HEK293 (cell line): ENCODE results near the gene IPCEF1.

Experiments
- CTCF ChIA-PET: fragments of 350-600 bp; formaldehyde crosslinking; extraction: SDS; loops from one replicate; lab custom pipeline; 2021; ENCODE audit warnings: antibody characterized with exemption; lab: Yijun Ruan, JAX
- POLR2A ChIA-PET: fragments of 300-600 bp; formaldehyde crosslinking; extraction: SDS; loops from one replicate; lab custom pipeline; 2020; ENCODE audit warnings: antibody characterized with exemption, inconsistent platforms; lab: Yijun Ruan, JAX
- H3K27ac ChIP-seq: fragments of 200-500 bp; sonication (Bioruptor generic); 2 replicates; pipeline ENCODE4 v1.5.1; 2014; ENCODE audit warnings: low read depth, low read length, control low read depth, inconsistent platforms; ENCODE audit errors: extremely low read depth
- H3K36me3 ChIP-seq, 2 experiments: fragments of 200-500 bp in 1 of 2; sonication (Bioruptor generic) in 1 of 2; 1 replicate in 1 of 2; 2 replicates in 1 of 2; pipeline ENCODE4 v1.5.1; 2014 to 2017; ENCODE audit warnings: inconsistent platforms in 2 of 2, low read length in 2 of 2; ENCODE audit not compliant: control insufficient read depth in 2 of 2, insufficient read depth in 1 of 2
- H3K4me1 ChIP-seq: fragments of 200-500 bp; sonication (Bioruptor generic); 2 replicates; pipeline ENCODE4 v1.5.1; 2014; ENCODE audit warnings: mild to moderate bottlenecking, low read length, inconsistent platforms; ENCODE audit not compliant: control insufficient read depth, insufficient read depth
- H3K4me3 ChIP-seq: 2 replicates; pipeline ENCODE4 v1.5.1; 2011; ENCODE audit warnings: low read depth, mild to moderate bottlenecking, control low read depth, low read length, moderate library complexity
- H3K9me3 ChIP-seq: fragments of 200-500 bp; sonication (Bioruptor generic); 2 replicates; pipeline ENCODE4 v1.5.1; 2014; ENCODE audit warnings: low read depth, low read length, inconsistent platforms; ENCODE audit not compliant: control insufficient read depth, insufficient read depth
- BCL11B ChIP-seq: fragments of 450-650 bp; formaldehyde crosslinking; IDR thresholded peaks from 2 replicates; pipeline ENCODE4 v1.5.1; 2016; ENCODE audit warnings: low read depth, missing biosample characterization, missing genetic modification characterization
- BCL6B ChIP-seq: fragments of 450-650 bp; formaldehyde crosslinking; IDR thresholded peaks from 2 replicates; pipeline ENCODE4 v1.5.1; 2017; ENCODE audit warnings: missing biosample characterization, missing genetic modification characterization
- GLI2 ChIP-seq: fragments of 450-650 bp; formaldehyde crosslinking; IDR thresholded peaks from 2 replicates; pipeline ENCODE4; 2017; ENCODE audit warnings: missing biosample characterization, missing genetic modification characterization, low read depth, borderline replicate concordance
- KLF7 ChIP-seq: fragments of 450-650 bp; formaldehyde crosslinking; IDR thresholded peaks from 2 replicates; pipeline ENCODE4 v1.5.1; 2016; ENCODE audit warnings: missing biosample characterization, missing genetic modification characterization, borderline replicate concordance
- MYNN ChIP-seq: fragments of 450-650 bp; formaldehyde crosslinking; IDR thresholded peaks from 2 replicates; pipeline ENCODE4 v1.5.1; 2016; ENCODE audit warnings: missing biosample characterization, missing genetic modification characterization, borderline replicate concordance
- PRDM1 ChIP-seq: fragments of 450-650 bp; formaldehyde crosslinking; IDR thresholded peaks from 2 replicates; pipeline ENCODE4; 2016; ENCODE audit warnings: missing biosample characterization, missing genetic modification characterization
- REPIN1 ChIP-seq: fragments of 450-650 bp; formaldehyde crosslinking; IDR thresholded peaks from 2 replicates; pipeline ENCODE4 v1.5.1; 2017; ENCODE audit warnings: missing biosample characterization, missing genetic modification characterization, low read depth
- SETDB1 ChIP-seq: IDR thresholded peaks from one replicate; pipeline ENCODE4 v1.6.1; 2017; ENCODE audit warnings: mild to moderate bottlenecking, low read length, moderate library complexity, mixed read lengths; ENCODE audit not compliant: insufficient read length
- WT1 ChIP-seq: fragments of 450-650 bp; formaldehyde crosslinking; IDR thresholded peaks from 2 replicates; pipeline ENCODE4 v1.5.1; 2016; ENCODE audit warnings: missing biosample characterization, missing genetic modification characterization
- YY2 ChIP-seq: fragments of 450-650 bp; formaldehyde crosslinking; IDR thresholded peaks from 2 replicates; pipeline ENCODE4 v1.5.1; 2016; ENCODE audit warnings: missing biosample characterization, missing genetic modification characterization
- ZBTB17 ChIP-seq: fragments of 450-650 bp; formaldehyde crosslinking; IDR thresholded peaks from 2 replicates; pipeline ENCODE4 v1.5.1; 2016; ENCODE audit warnings: missing biosample characterization, missing genetic modification characterization
- ZBTB8A ChIP-seq: fragments of 450-650 bp; formaldehyde crosslinking; IDR thresholded peaks from 2 replicates; pipeline ENCODE4 v1.5.1; 2016; ENCODE audit warnings: missing biosample characterization, missing genetic modification characterization
- ZEB2 ChIP-seq: fragments of 450-650 bp; formaldehyde crosslinking; IDR thresholded peaks from 2 replicates; pipeline ENCODE4 v1.5.1; 2016; ENCODE audit warnings: missing biosample characterization, missing genetic modification characterization
- ZNF112 ChIP-seq: fragments of 450-650 bp; formaldehyde crosslinking; IDR thresholded peaks from 2 replicates; pipeline ENCODE4 v1.5.0; 2017; ENCODE audit warnings: missing biosample characterization, missing genetic modification characterization
- ZNF133 ChIP-seq: fragments of 450-650 bp; formaldehyde crosslinking; IDR thresholded peaks from 2 replicates; pipeline ENCODE4 v1.5.1; 2016; ENCODE audit warnings: missing biosample characterization, missing genetic modification characterization
- ZNF140 ChIP-seq: fragments of 450-650 bp; formaldehyde crosslinking; IDR thresholded peaks from 2 replicates; pipeline ENCODE4 v1.5.1; 2016; ENCODE audit warnings: missing biosample characterization, missing genetic modification characterization
- ZNF2 ChIP-seq: fragments of 450-650 bp; formaldehyde crosslinking; IDR thresholded peaks from 2 replicates; pipeline ENCODE4 v1.5.1; 2016; ENCODE audit warnings: missing biosample characterization, missing genetic modification characterization
- ZNF223 ChIP-seq: fragments of 450-650 bp; formaldehyde crosslinking; IDR thresholded peaks from 2 replicates; pipeline ENCODE4 v1.5.1; 2016; ENCODE audit warnings: missing biosample characterization, missing genetic modification characterization
- ZNF23 ChIP-seq: fragments of 450-650 bp; formaldehyde crosslinking; IDR thresholded peaks from 2 replicates; pipeline ENCODE4 v1.5.1; 2016; ENCODE audit warnings: missing biosample characterization, missing genetic modification characterization, borderline replicate concordance
- ZNF280D ChIP-seq: fragments of 450-650 bp; formaldehyde crosslinking; IDR thresholded peaks from 2 replicates; pipeline ENCODE4 v1.5.1; 2016; ENCODE audit warnings: missing biosample characterization, missing genetic modification characterization
- ZNF335 ChIP-seq: fragments of 450-650 bp; formaldehyde crosslinking; conservative IDR thresholded peaks from 2 replicates; pipeline ENCODE4 v1.5.1; 2016; ENCODE audit warnings: missing biosample characterization, missing genetic modification characterization
- ZNF449 ChIP-seq: fragments of 450-650 bp; formaldehyde crosslinking; IDR thresholded peaks from 2 replicates; pipeline ENCODE4 v1.5.1; 2017; ENCODE audit warnings: missing biosample characterization, mild to moderate bottlenecking, missing genetic modification characterization, moderate library complexity
- ZNF521 ChIP-seq: fragments of 450-650 bp; formaldehyde crosslinking; IDR thresholded peaks from 2 replicates; pipeline ENCODE4 v1.5.1; 2017; ENCODE audit warnings: missing biosample characterization, mild to moderate bottlenecking, missing genetic modification characterization
- ZNF544 ChIP-seq: fragments of 450-650 bp; formaldehyde crosslinking; IDR thresholded peaks from 2 replicates; pipeline ENCODE4 v1.5.0; 2017; ENCODE audit warnings: missing biosample characterization, missing genetic modification characterization
- ZNF555 ChIP-seq: fragments of 450-650 bp; formaldehyde crosslinking; conservative IDR thresholded peaks from 2 replicates; pipeline ENCODE4 v1.5.1; 2017; ENCODE audit warnings: missing biosample characterization, mild to moderate bottlenecking, missing genetic modification characterization, inconsistent platforms
- ZNF561 ChIP-seq: fragments of 450-650 bp; IDR thresholded peaks from 2 replicates; pipeline ENCODE4 v1.5.1; 2018; ENCODE audit warnings: missing biosample characterization, missing genetic modification characterization, borderline replicate concordance
- ZNF596 ChIP-seq: fragments of 450-650 bp; IDR thresholded peaks from 2 replicates; pipeline ENCODE4 v1.5.0; 2018; ENCODE audit warnings: missing biosample characterization, mild to moderate bottlenecking, missing genetic modification characterization, moderate library complexity
- ZNF621 ChIP-seq: fragments of 450-650 bp; formaldehyde crosslinking; IDR thresholded peaks from 2 replicates; pipeline ENCODE4 v1.5.1; 2017; ENCODE audit warnings: missing biosample characterization, missing genetic modification characterization
- ZNF654 ChIP-seq: fragments of 450-650 bp; formaldehyde crosslinking; IDR thresholded peaks from 2 replicates; pipeline ENCODE4 v1.5.1; 2016; ENCODE audit warnings: low read depth, missing biosample characterization, missing genetic modification characterization
- ZNF701 ChIP-seq: fragments of 450-650 bp; formaldehyde crosslinking; IDR thresholded peaks from 2 replicates; pipeline ENCODE4 v1.5.1; 2016; ENCODE audit warnings: missing biosample characterization, missing genetic modification characterization
- ZNF791 ChIP-seq: fragments of 450-650 bp; formaldehyde crosslinking; IDR thresholded peaks from 2 replicates; pipeline ENCODE4 v1.5.1; 2016; ENCODE audit warnings: missing biosample characterization, missing genetic modification characterization
- ZXDB ChIP-seq: fragments of 450-650 bp; formaldehyde crosslinking; IDR thresholded peaks from 2 replicates; pipeline ENCODE4 v1.5.1; 2016; ENCODE audit warnings: missing biosample characterization, missing genetic modification characterization

IPCEF1 gene

GRCh38 chr6:154276810-154277628 is 79.6 kb downstream of the IPCEF1 start:
- TF ChIP-seq ZNF223 (tag by site-specific recombination) = no peak
- no peak for TF ChIP-seq ZEB2 (tag by site-specific recombination)
- no peak for TF ChIP-seq YY2
- no peak for TF ChIP-seq BCL11B (tag by site-specific recombination)
- peak; percentile 30 for TF ChIP-seq SETDB1
- no peak for TF ChIP-seq ZNF596 (tag by site-specific recombination)
- TF ChIP-seq ZNF654 (tag by site-specific recombination) = peak; percentile 81
- peak; percentile 58; the same call in 1 of the 2 replicates for TF ChIP-seq ZBTB17 (tag by site-specific recombination)
- TF ChIP-seq BCL6B = 0 out of 2 replicates have a peak, but pooled peaks have one; percentile 30
- no peak for TF ChIP-seq ZNF544 (tag by site-specific recombination)
- peak; percentile 72; the same call in 1 of the 2 replicates for TF ChIP-seq ZNF2 (tag by site-specific recombination)
- no peak for TF ChIP-seq ZNF561 (tag by site-specific recombination)
- TF ChIP-seq WT1 (tag by site-specific recombination) = no peak
- no peak for TF ChIP-seq ZNF621 (tag by site-specific recombination)
- no peak for TF ChIP-seq ZNF133 (tag by site-specific recombination)
- no peak for TF ChIP-seq ZXDB (tag by site-specific recombination)
- TF ChIP-seq ZNF335 (tag by site-specific recombination) = peak; percentile 30
- no peak for TF ChIP-seq REPIN1
- no peak for TF ChIP-seq PRDM1 (tag by site-specific recombination)
- CTCF ChIA-PET = interaction anchor here (0.5 to 5.5 kb wide), 40 partner anchors 8 to 946 kb away, joined by 3 to 53 read pairs (median 4); no protein-coding TSS in a partner anchor
- H3K27ac ChIP-seq = no peak overlapping the region
- no peaks in the 10 kb centered on the region for H3K9me3 ChIP-seq
- no peak overlapping the region for H3K4me3 ChIP-seq
- no peaks in the 10 kb centered on the region for H3K36me3 ChIP-seq
- H3K4me1 ChIP-seq = no peaks in the 10 kb centered on the region
- POLR2A ChIA-PET = interaction anchor here (1.0 kb wide), 1 partner anchor 234 kb away, joined by 3 read pairs; the partner anchor contains the start of gene CNKSR3

GRCh38 chr6:154274168-154274567 is 82.4 kb downstream of the IPCEF1 start:
- POLR2A ChIA-PET = no interaction called here
- Histone ChIP-seq H3K27ac (no peak overlapping the region), H3K9me3 (no peaks in the 10 kb centered on the region), H3K4me1 (no peaks in the 10 kb centered on the region), H3K4me3 (no peak overlapping the region), H3K36me3 (no peaks in the 10 kb centered on the region)
- CTCF ChIA-PET = interaction anchor here (1.9 to 5.5 kb wide), 2 partner anchors 28 to 120 kb away, joined by 6 to 53 read pairs; no protein-coding TSS in a partner anchor
- TF ChIP-seq ZNF555 (tag by site-specific recombination) (no peak), ZNF280D (tag by site-specific recombination) (no peak), GLI2 (tag by site-specific recombination) (no peak), ZNF112 (tag by site-specific recombination) (no peak), ZNF140 (tag by site-specific recombination) (no peak), KLF7 (tag by site-specific recombination) (no peak), ZNF791 (tag by site-specific recombination) (no peak), ZNF23 (tag by site-specific recombination) (no peak), ZBTB8A (tag by site-specific recombination) (no peak), ZNF449 (tag by site-specific recombination) (no peak), ZNF701 (no peak), ZNF521 (tag by site-specific recombination) (no peak), MYNN (tag by site-specific recombination) (no peak)
